ENCODE results near the gene GALK2. TPM values are rescaled to one million over a fixed set of nuclear protein-coding genes. Genes with fewer than 3 reads are reported as not detected.

The GALK2 gene
- total RNA-seq = 37.7 TPM

DNA sequence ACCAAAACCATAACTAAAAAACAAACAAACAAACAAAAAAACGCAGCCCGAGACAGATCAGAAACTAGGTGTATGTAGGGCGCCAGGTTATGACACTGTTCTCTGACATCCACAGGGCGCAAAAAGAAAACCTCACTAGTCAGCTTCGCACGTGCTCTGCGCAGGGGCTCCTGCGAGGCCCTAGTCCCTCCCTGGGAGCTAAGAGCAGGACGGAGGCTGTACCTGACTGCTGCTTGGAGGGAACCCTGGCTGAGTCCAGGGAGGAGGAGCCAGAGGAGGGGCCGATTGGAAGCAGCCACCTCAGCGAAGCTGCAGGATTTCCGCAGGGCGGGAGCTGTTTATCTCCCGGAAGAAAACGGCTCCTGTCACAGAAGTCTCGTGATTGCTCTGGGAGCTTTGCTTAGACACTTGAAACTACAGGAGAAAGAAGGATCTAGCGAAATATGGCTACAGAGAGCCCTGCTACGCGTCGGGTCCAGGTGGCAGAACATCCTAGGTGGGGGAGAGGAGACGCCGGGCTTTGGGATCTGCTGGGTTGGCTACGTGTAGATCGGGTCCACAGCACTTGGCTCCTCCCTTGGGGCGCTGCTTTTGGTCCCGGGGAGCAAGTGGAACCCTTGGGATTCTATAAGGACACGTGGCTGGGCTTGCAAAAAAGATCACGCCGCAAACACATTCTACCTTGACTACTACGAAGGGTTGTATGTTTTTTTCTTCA is at the start of gene GALK2:
Gene GALK2 (plus strand): TSS at position 368 of the 718 bp plus-strand sequence. CDS start 76 bp downstream, at position 444.
- DNase-seq (ENCODE audit: low spot score) = peak; percentile 88

DNA sequence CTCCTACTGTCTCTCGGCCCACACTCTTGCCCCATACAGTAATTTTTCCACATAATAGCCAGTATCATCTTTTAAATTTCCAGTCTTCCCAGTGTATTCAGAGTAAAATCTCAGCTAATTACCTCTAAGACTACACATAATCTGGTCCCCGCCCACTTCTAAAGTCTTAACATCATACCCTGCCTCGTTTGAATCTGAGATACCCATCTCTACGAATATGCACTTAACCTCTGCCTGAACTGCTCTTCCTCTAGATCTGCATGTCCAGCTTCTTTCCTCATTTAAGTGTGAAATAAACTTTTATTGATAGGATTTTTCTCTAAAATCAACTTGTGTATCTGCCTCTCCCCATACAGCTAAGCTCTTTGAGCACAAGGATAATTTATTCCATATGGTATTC is 49.2 kb upstream of the GALK2 start:
- DNase-seq (ENCODE audit: low spot score) = no peak

DNA sequence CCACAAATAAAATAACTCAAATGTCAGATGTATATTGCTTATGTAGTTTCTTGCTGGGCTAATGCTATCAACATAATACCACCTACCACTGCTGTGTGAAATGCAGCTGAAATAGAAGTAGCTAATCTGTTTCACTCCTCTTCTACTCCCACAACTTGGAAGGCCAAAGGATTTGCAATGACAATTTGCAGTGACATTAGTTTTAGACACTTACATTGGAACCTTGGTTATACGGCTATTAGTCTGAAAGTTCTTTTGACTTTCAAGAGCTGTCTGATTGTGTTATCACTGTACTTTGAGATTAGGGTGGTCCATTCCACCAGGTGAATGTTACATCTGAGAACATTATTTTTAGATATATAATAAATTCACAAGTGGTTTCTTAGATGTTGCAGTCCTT is 48.1 kb upstream of the GALK2 start:
- no peak for DNase-seq (ENCODE audit: low spot score)

DNA sequence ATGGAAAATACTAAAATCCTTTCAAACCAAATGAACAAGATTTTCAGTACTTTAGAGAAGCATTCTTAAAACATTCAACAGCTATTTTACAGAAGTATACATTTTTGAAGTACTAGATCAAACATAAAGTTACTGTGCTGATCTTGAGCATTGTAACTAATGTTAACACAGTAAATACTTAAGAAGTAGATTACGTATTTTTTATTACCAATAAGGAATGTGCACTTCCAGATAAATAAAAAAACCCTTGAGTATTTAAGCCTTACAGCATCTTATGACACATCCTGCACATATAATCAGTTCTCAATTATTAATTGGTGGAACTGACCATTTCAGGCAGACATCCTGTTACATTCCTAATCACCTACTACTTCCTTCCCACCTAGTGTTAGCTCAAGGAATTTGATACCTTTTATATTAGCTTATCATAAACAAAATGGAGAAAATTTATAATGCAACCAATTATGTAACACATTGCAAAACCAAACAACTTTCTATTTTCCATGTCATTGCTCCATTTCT is 47.4 kb upstream of the GALK2 start:
- DNase-seq (ENCODE audit: low spot score) = no peak

DNA sequence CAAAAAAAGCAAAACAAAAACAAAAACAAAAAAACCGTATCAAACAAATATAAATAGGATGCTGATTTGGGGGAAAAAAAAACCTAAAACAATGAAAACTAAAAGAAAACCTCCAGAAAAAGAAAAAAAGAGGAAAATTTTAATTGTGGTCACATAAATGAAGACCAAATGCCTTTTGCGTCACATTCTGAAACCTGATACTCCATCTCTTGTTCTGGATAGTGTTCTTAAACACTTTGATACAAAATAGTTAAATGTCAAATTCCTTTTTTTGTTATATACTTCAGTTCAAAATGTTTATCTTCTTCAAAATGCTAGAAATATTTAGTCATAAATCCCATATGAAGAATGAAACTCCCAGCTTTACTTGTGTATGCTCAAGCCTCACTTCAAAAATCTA is 45.7 kb upstream of the GALK2 start:
- no peak for DNase-seq (ENCODE audit: low spot score)

DNA sequence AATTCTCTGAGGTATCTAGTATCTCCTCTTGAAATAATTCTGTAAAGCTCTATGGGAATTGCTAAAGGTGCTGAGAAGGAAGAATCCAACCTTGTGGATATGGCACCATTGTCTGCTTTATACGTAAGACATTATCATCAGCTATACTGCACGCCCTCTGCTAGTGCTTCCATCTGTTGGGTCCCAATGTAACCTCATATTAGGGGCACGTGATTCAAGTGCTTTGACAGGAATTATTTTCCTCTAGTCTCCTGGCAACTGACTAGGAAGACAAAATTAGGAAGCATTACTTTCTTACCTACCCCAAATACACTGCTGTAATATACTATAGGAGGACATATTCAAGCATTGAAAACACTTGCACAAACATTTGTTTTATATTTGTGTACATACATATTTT is 38.6 kb upstream of the GALK2 start:
- DNase-seq (ENCODE audit: low spot score) = no peak

DNA sequence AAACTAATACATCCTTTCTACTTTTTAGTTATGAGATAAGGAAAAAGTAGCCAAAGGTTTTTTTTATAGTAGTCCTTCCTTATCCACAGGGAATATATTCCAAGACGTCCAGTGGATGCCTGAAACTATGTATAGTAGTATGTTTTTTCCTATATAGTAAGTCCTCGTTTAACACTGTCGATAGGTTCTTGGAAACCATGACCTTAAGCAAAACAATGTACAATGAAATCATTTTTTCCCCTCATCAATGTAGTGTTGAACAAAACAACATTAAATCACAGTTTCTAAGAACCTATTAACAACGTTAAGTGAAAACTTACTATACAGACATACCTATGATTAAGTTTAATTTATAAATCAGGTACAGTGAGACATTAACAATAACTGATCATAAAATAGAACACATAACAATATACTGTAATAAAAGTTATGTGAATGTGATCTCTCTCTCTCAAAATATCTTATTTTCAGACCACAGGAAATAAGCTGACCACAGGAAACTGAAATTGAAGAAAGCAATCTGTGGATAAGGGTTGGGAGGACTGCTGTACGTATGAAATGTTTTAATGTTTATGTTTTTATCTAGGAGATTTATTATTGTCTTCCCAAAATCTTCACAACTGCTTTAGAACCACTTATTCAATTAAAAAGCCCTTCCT is 35.2 kb upstream of the GALK2 start:
- no peak for DNase-seq (ENCODE audit: low spot score)

DNA sequence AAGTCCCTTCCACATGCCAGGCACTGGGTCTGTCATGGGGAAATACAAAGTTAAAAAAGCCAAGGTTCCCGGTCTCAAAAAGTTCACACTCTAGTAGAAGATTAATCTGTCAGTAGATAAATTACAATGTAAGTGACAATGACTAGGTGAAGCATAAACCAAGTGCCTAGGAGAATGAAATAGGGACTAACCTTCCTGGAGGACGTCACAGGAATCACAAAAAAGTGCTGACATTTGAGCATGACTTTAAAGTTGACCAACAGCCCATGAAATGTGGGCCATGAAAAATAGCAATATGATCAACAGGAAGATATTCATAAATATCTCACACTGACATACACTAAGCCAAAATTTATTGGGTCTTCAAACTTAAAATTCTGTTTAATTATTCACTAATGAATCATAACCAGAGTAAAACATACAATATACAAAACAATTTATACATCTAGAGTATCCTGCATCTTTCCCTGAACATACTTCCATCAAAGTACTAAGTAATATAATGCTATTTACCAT is 34.6 kb upstream of the GALK2 start:
- no peak for DNase-seq (ENCODE audit: low spot score)

DNA sequence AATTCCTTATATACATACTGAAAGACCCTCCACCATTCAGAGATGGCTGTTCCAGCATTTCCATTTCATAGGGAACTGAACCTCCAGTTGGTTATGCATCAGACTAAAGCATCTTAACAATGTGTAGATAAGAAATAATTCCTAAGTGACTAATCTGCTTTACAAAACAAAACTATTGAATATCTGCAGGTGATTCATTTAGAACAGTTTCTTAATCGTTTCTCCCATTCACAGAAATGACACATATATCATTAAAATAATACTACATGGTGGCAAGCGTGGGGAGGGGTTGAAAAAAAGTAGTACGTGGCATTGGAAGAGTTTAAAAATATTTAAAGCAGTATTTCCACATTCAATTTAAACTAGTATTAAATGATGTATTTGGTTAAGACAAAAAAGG is 34.1 kb upstream of the GALK2 start:
- DNase-seq (ENCODE audit: low spot score) = no peak

DNA sequence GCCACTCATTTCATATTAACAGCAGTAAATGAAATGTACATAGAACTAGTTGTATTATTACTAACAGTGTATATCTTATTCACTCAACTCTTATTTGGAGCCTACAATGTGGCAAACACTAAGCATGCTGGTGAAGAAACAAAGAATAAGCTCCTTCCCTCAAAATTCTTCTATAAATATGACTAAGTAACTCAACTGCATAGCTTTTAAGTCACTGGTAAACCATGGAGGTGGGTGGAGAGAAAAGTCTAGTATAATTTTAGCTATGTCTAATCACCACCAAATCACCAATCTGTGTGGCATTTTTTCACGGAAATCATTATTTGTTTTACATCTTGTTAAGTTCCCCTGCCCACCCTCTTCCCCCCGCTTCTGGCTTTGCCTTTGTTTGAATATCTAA is 32.2 kb upstream of the GALK2 start:
- DNase-seq (ENCODE audit: low spot score) = no peak

DNA sequence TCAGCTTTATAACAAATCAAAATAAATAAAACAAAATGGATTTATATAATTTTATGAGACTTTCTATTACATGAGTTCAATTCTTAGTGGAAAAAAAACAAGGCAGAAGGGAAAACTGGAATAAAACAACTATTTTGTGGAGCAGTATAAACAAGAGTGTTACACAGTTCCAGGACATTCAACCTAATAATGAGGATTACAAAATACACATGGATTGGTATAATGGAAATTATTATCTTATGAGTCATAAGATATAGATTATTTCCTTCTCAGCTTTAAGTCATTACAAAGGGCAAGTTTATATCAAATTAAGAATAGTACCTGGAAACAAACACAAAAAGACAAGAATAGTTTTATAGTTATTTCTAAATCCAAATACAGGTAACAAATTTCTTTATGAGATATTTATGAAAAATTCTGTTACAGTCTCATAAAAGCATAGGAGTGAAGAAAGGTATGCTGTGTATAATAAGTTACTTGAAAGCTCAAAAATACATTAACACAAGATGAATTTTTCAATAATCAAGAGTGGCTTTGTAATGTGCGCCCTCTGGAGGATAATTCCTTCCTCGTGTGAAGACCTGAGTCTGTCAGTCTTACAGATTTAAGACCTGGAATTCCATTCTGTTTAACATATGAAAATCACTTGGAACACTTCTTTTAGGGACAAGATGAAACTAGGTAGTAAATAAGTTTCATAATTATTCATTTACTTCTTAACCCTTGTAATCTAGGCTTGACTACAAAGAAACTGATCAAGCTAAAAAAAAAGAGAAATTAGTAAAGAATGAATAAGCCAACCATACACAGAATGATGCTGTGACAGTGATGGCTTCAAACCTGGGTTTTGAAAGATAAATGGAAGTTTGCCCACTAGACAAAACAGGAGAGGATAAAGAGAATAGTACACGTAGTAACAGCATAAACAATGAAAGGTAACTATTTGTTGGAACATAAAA is 24.1 kb upstream of the GALK2 start:
- DNase-seq (ENCODE audit: low spot score) = no peak

DNA sequence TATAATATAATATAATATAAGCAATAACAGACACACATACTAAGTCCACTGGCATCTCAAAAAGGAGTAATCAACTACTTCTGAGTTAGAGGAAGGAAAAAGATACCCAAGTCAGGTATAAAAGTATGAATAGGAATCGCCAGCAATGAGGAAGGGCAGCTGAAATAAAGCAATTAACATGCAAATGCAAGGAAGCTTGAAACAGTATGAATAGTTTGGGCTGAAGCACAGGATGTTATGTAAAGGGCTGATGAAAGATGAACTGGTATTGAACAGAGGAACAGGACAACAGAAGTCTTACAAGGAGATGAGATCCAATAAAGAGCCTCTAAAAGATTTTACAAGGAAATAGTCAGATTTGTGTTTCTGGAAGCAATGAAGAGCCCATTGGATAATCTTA is 21.7 kb upstream of the GALK2 start:
- no peak for DNase-seq (ENCODE audit: low spot score)

DNA sequence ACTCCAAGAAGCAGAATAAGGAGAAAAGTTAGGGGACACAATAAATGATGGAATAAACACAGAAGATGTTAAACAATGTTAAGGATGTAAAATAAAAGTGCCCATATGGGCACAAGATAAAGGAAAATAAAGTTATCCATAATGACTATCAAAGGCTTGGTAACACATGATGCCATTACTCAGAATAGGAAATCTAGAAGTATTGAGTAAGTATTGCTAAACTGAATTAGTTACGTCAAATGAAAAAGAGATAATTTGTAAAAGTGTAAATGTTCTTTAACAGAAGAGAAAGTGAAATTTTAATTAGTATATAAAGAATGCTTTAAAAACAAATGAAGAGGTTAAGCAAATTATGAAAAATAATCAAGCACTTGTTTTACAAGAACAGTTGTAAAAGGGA is 21.3 kb upstream of the GALK2 start:
- no peak for DNase-seq (ENCODE audit: low spot score)

DNA sequence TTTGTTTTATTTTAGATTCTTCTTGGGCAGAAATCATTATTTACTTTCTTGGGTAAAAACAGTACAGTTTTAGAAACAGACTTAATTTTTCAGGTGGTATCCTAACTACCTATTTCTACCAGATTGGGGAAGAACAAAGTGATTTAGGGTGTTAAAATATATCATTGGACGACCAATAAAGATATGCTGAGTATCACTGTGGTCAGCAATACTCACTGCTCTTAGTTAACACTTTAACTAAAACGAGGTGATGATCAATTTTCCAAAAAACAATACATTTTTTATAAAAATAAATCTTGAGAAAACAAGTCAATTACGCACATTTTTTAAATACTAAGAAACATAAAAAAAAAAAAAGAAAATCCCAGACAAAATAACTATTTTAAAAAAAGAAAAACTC is 18.2 kb upstream of the GALK2 start:
- DNase-seq (ENCODE audit: low spot score) = no peak

DNA sequence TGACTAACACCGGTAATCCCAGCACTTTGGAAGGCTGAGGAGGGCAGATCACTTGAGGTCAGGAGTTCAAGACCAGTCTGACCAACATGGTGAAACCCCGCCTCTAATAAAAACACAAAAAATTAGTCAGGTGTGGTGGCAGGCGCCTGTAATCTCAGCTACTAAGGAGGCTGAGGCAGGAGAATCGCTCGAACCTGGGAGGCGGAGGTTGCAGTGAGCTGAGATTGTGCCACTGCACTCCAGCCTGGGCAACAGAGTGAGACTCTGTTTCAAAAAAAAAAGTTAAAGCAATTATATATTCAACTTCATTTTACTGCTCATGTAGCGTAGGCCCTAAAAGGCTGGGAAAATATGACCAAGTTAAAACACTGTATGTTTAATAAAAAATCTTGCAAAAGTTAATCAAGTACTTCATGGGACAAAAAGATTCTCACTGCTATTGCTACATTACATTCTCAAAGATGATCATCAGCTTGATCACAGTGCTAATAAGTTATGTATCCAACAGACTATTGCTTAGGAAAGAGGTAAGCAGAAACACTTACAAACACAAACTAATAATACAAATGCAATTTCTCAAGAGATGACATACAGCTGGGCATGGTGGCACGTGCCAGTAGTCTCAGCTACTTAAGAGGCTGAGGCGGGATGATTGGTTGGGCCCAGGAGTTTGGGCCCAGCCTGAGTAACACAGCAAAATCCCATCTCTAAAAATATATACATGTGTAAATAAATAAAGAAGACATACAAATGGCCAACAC is 17.3 kb upstream of the GALK2 start:
- DNase-seq (ENCODE audit: low spot score) = no peak

DNA sequence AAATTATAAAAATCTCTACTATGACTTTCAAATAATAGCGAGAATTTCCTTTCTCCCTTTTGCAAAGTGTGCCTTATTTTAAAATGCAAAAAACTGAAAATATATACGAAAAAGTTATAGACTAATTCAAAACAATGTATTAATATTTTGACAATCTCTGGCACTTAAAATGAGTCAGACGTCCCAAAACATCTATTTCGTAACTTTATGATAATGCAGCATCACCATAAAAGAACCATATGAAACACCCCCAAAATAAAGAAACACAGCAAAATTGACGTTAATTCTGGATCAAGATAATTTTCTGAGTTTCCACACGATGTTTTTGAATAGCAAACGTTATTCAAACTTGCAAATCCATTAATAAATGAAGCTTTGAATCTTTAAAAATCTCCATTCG is 15.7 kb upstream of the GALK2 start:
- no peak for DNase-seq (ENCODE audit: low spot score)

DNA sequence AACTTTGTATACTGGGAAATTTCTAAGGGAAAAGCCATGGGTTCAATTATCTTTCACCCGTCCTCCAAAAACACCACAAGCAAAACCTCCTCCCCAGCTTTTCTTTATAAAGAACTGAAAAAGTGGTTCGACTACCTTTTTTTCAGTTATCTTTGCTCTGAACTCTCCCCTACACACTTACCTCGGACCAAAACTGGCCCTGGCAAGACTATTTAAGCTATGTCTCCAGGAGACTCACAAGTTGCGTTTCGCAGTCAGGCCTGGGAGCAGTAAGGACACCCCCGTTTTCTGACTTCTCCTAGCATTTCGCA is 15.3 kb upstream of the GALK2 start:
- no peak for DNase-seq (ENCODE audit: low spot score)

DNA sequence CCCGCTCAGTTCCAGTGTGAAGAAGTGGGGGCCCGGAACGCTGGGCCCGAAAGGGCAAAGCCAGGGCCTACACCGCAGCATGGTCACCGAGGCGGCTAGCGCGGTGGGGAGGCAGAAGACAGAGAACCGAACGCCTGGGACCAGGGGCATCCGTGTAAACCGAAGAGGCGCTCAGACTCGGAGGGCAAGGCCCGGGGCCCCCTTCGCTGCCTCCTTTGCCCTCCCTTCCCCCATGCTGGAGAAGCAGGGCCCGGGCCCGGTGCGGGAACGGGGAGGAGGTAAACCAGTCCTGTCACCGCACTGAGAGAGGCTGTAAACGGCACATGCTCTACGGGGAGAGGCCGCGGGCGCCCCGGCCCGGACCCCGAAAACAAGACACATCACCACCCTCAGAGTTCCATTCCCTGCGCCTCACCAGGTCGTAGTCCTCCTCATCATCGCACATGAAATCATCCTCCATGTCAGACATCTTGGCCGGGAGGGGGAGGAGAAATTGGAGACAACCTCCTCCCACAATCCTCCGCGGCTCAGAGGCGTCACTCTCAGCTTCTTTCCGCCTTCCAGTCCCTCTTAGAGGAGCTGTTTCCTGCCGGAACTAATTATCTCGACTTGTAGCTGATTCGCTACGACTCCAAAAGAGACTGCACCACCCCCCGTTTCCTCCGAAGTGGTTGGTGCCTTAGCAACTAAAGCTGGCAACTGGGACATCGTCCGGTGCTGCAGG is 14.8 kb upstream of the GALK2 start, which contains the start of gene COPS2:
Gene COPS2 (minus strand): TSS at position 490 of the 724 bp plus-strand sequence. CDS start 21 bp downstream, at position 469.
- DNase-seq (ENCODE audit: low spot score) = peak; percentile 95

DNA sequence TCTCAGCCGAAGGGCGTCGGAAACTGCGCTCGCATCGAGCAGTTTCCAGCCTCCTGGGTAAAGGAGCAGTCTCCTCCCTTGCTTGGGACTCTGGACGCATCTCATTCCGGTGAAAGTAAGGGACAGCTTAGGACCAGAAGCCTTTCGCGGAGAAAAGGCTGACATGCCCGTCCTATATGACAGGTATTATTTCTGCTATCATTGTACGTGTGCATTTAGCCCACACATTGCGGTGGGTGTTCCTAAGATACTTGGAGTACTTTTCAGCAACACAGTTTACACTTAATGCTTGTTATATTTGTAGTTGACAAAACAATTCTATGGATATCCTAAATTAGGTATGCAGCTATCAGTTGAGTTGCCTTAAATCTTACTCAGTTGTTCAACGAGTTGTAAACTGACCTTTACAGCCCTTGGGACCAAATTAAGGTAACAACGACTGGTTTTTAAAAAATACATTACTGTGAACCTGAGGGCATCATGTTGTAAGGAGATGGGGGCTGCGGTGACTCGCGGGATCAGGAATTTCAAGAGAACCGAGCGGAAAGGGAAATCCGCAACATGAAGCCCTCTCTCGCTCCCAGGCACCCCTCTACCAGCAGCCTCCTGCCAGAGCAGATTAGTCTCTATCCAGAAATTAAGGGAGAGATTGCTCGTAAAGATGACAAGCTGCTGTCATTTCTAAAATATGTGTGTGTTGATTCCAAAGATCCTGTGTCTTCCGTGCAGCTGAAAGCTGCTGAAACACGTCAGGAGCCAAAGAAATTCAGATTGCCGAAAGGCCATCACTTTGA is 14.0 kb upstream of the GALK2 start:
- DNase-seq (ENCODE audit: low spot score) = no peak

DNA sequence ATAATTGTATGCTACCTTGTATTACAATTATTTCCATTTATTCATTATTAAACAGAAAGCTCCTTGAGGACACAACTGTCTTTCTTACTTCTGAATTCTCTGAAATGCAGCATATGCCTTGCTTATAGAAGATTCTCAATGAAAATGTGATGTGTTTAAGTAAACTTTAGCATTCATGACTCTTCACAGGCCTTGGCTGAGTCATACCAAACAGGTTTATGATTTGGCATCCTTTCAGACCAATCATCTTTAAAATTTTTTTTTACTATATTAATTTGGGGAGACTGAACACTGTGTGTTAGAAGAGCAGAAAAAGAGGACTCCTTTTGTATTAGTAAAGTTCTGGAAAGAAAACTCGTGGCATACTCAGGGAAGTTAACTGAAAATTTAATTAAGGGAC is 6.4 kb upstream of the GALK2 start:
- no peak for DNase-seq (ENCODE audit: low spot score)

Data from ureter (tissue), 1 donor.